HG03159 (cell line): ENCODE data around the gene SIPA1L3.

Source experiments
- ATAC-seq: cut with Tn5 transposase; IDR thresholded peaks from one replicate; pipeline ENCODE4 v1.9.1; 2021; ENCODE audit warnings: mild to moderate bottlenecking, moderate library complexity; ENCODE audit not compliant: unreplicated experiment

SIPA1L3 gene

DNA sequence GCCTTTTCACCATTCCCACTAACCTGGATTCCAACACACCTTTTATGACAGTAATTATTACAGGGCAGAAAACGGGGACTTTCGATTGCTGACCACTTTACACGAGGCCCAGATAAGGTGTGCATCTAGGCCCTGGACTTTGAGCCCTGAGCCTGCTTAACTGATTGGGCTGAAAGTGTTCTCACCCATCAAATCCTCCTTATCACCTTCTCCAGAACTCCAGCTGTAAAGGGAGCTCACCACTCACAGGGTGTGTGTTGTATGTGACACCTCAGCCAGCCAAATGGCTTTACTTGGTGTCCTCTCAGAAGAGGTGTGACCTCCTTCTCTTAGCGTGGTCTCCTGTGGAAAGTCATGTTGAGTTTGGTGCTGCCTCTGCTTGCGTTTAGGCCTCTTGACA is 36.5 kb downstream of the SIPA1L3 start:
- no peak for ATAC-seq

DNA sequence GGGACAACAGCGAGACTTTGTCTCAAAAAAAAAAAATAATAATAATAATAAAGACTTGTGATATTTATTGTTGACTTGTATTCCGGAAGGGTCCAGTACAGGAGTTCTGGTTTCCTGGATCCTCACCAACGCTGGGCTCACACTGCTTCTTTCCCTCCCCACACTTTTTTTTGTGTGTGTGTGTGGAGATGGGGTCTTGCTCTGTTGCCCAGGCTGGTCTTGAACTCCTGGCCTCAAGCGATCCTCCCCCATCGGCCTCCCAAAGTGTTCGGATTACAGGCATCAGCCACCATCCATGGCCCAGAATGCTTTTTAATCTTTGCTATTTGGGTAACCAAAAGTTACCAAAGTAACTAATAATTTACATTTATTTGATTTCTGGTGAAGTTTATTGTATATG is 39.1 kb downstream of the SIPA1L3 start:
- ATAC-seq = no peak

DNA sequence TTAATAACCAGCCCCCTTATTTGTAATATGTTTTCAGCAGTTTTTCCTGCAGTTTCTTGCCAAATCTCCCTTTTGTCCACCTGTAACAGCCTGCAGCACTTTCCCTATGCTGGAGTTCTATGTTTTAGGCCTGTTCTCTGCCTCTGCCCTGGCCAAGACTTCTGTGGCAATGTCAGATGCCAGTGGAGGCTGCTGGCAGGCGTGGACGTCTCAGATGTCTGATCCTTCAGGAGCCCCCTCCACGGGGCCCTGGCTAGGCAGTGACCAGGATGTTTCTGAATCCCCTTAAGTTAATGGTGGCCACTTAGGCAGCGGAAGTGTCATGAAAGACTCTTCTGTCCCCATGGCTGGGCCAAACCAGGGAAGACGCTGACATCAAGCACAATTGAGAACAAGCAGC is 40.8 kb downstream of the SIPA1L3 start:
- ATAC-seq = no peak

DNA sequence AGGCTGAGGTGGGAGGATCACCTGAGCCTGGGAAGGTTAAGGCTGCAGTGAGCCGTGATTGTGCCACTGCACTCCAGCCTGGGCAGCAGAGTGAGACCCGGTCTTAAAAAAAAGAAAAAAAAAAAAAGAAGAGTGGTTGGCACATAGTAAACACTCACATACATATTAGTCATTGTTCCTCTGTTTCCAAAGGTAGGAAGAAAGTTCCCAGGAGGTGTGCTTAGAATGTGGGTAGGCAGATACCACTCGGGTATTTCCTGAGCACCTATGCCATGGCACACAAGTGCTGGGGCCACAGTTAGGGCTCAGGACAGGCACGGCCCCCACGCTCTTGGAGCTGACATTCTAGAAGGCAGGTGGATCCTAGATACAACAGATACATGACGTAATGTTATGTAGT is 41.4 kb downstream of the SIPA1L3 start:
- ATAC-seq = no peak

DNA sequence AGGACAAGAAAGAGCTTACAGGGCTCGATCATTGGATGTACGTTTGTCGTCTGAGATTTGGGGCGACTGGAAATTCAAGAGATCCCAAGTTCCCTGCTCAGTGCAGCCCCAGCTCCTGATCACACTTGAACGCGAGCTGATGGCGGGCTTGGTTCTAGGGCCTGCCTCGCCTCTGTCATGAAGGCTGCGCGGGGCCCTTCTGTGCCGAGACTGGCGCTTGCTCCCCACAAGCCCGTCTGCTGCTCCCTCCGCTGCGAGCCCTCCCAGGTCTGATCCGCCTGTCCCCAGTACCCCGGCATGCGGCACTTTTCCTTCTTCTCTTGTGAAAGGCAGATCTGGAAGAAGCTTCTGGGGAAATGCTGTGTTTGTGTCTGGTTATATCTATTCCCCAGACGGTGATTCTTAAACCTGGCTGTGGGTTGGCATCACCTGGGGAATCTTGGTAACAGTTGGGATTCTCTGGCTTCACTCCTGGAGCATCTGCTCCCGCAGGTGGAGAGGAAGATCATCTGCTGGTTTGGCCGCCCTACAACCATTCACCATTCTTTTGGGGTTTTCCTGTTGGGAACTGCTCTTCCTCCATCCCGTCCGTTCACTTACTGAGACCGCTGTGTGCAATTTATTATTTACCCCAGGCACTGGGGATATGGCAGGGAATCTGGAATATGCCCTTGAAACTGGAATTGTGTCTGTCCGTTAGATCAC is 43.6 kb downstream of the SIPA1L3 start:
- no peak for ATAC-seq

DNA sequence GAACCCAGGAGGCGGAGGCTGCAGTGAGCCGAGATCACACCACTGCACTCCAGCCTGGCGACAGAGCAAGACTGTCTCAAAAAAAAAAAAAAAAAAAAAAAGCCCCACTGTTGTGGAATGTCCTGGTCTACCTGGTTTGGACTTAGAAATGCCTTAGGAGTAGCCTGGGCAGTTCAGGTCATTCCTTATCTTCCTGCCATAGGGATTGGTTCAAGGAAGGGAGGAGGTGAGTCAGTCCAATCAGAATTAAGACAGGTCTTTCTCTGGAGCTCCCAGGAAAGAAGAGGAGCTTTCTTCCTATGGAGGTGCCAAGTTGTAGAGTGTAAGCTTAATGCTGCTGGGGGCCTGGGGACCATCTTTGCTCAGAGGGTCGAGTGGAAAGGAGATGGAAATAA is 44.8 kb downstream of the SIPA1L3 start:
- ATAC-seq = no peak

DNA sequence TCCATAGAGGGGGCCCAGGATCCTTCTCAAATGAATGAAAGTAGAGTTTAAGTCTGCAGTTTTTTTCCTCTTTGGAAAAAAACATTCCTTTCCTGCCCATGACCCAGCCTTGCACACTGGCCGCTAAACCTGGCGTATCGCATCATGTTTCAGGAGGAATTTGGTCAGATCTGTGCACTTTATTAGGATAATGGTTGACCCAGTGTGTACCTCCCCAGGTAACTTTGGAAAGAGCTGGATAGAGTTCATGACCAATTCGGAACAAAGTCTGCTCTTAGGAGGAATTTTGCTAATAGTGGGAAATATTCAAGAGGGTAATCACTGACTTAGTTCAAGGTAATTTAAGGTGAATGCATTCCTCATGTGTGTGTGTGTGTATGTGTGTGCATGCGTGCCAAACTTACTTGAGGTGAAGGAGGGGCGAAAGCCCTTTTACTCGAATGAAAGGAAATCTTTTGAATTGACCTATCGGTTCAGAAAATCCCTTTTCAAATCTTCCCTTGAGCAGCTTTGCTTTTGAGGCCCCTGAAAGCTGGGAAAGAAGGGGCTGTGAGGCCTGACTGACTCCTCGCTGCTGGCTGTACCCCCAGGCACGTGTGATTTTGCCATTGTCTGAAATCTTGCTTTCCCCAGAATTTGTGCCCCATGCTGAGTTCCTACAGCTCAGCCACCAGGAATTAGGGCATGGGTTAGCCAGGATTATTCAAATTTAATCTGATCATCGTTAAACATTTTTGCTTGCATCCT is 46.3 kb downstream of the SIPA1L3 start:
- ATAC-seq = no peak

DNA sequence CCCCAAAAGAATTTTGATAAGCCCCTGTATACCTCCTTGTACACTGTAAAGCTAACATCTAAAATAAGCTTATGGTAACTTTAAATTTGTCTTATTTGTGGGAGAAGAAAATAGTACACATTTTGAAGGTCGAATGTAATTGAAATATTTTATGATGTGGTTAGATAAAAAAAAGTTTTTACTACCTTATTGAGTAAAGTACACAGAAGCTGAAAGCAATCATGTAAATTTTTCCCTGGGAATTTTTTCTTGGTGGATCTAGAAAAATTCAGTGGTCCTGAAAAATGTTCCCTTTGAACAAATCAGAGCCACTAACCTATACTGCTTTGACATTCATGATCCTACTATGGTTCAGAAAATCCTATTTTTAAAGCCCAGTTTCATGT is 46.9 kb downstream of the SIPA1L3 start:
- ATAC-seq = no peak

DNA sequence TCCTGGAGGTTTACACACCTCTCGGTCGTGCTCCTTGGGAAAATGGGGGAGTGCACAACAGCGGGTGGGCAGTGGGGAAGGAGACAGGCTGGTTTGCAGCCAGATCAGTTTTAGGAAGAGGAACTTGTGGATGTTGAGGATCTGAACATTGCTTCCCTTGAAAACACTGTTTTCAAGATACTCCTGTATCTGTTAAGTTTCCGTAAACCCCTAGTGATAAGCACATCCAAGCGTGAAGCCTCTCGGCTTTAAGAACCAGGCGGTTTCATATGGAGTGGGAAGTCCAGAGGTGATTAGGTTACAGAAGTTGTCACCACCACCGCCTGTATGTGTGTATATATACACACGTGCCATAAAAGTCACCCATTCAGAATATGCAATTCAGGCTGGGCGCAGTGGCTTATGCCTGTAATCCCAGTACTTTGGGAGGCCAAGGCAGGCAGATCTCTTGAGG is 47.4 kb downstream of the SIPA1L3 start:
- no peak for ATAC-seq

DNA sequence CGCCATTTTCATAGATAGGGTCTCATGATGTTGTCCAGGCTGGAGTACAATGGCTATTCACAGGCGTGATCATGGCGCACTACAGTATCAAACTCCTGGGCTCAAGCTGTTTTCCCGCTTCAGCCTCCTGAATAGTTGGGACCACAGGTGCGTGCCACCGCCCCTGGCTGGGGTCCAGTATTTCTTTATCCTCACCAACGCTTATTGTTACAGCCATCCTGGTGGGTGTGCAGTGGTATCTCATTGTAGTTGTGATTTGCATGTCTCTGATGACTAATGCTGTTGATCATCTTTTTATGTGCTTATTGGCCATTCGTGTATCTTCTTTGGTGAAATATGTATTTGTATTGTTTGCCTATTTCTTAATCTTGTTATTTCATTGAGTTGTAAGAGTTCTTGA is 49.0 kb downstream of the SIPA1L3 start:
- ATAC-seq = no peak

DNA sequence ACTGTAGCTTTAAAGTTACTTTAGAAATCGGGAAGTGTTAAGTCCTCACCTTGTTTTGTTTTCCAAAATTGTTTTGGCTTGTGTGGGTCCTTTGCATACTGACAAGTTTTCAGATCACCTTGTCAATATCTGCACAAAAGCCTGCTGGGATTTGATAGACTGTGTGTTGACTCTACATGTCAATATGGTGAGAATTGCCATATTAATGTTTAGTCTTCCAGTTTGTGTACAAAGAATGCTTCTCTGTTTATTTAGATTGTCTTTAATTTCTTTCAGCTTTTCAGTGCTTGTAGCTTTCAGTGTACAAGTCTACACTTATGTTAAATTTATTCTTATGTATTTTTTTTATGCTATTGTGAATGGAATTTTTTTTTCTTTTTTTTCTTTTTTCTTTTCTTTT is 50.2 kb downstream of the SIPA1L3 start:
- no peak for ATAC-seq

DNA sequence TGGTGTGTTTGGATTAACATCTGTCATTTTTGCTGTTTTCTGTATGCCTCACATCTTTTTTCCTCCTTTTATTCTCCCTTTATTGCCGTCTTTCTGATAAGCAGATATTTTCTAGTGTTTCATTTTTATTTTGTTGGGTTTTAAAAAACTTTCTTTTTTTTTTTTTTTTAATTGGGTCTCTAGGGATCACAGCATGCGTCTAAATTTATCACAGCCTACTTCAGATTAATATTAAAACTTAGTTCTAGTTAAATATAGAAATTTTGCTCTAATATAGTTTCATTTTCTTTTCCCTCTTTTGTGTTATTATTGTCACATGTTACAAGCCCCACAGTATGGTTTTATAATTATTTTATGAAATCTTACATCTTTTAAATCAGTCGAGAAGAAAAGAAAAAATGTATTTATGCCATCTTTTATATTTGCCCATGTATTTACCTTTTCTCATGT is 52.7 kb downstream of the SIPA1L3 start:
- ATAC-seq = no peak

DNA sequence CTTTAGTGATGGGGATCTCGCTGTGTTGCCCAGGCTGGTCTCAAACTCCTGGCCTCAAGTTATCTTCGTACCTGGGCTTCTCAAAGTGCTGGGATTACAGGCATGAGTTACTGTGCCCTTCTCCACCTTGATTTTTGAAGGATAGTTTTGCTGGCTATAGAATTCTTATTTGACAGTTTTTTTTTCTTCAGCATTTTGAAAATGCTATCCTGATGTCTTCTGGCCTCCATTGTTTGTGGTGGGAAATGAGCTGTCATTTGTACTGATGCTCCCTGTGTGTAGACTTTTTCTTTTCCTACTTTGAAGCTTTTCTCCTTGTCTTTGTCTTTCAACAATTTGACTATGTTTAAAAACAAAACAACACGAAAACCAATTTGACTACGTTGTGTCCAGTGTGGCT is 54.2 kb downstream of the SIPA1L3 start:
- no peak for ATAC-seq

DNA sequence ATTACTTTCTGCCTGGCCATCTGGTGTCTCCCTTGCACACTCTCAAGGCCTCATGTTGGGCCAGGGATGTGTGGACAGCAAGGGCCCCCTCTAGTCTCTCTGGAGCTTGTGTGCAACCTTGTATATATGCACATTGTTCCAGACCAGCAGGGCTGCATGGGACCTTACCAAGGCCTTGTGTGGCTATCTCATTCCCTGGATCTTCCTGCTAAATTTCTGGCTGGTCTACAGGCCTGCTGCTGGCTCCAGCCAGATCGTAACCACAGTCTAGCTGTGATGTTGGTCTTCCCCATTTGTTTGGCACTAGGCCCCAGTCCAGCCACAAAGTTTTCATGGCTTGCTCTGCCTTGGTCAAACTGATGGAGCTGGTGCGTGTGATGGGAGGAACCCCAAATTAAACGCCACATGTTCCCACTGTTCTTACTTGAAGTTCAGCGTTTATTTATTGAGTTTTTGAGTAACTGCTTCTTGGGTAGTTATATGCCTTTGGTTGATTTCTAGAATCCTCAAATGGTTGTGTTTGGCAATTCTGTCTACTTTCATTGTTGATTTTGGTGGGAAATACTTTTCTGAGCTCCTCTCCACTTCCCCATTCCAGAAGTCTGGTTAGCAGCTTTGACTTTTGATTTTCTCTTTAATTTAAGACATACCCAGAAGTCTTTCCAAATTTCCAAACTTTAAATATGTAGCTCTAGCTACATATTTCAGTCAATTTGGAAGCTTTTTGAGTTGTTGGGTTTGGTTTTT is 56.4 kb downstream of the SIPA1L3 start:
- no peak for ATAC-seq

DNA sequence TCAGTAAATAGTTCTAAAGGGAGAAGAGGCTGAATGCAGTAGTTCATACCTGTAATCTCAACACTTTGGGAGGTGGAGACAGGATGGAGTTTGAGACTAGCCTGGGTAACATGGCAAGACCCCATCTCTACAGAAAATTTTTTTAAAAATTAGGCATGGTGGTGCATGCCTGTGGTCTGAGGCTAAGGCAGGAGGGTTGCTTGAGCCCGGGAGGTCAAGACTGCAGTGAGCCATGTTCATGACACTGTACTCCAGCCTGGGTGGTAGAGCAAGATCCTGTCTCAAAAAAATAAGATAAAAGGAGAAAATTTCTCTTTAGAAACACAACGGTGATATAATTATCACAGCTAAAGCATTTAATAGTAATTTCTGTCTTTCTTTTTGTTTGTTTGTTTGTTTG is 57.1 kb downstream of the SIPA1L3 start:
- ATAC-seq = no peak

DNA sequence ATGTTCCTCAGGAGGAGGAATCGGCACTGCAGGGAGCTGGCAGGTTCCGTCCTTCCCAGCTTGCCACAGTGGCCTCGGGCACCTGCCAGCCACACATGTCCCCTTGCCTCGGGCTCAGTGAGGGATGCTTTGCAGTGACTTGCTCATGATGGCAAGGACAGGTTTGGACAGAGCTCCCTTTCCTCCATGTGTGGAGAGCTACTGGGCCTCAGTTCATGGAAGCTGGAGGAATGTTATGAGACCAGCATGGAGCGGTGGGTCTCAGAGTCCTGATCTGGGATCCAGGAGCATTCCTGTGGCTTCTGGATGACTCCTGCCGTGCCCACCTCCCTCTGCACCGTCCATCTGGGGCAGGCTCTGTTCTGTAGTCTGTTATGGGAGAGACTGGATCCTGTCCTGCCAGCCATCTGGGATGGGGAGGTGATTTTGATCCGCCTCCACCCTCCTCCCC is 59.2 kb downstream of the SIPA1L3 start:
- no peak for ATAC-seq

DNA sequence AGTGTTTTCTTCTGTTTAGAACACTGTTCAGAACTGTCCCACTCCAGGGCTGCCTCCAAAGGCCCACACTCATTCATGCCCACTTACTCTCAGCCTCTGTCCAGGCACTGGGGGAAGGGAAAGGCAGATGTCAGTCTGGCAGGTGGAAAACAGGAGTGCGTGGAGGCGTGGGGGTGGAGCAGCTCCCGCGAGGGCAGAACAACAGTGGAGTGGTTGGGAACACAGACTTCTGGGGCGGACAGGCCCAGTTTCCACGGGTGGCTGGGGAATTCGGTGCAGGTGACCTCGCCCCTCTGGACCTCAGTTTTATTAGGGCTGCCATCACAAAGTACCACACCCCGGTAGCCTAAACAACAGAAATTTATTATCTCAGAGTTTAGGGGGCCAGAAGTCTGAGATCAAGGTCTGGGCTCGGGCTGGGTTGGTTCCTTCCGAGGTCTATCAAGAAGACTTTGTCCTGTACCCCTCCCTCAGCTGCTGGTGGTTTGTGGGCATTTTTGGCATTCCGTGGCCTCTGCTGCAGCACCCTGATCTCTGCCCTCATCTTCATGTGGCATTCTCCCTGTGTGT is 59.7 kb downstream of the SIPA1L3 start:
- no peak for ATAC-seq

DNA sequence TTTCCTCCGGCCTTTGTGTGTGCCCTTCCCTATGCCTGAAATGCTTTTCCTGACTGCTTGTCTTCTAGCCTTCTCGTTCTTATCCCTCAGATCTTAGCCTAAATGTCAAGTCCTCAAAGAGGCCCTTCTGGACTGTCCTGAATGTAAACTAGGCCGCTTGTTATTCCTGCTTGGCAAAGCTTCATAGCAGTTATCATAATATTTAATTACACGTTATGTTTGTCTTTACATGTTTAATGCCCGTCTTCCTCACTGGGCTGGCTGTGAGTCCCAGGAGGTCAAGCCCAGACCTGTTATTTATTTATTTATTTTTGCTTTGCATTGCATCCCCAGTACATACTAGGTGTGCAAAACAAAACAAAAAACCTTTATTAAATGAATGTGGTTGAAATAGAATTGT is 62.7 kb downstream of the SIPA1L3 start:
- no peak for ATAC-seq

DNA sequence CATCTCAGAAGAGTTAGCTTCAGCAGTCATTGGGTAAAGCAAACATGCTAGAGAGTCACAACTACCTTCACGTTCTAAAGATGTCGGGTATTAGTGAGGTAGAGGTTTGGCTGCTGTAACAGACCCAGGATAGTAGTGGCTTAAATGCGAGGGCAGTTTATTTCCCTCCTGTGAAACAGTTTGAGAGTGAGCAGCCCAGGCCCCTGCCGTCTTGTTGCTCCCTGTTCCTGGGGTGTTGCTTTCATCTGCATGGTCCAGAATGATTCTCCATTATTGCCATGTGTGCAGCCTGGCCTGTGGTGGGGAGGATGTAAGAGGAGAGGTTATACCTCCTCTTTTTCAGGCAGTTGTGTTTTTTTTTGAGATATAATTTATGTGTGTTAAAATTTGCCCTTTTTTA is 63.7 kb downstream of the SIPA1L3 start:
- no peak for ATAC-seq

DNA sequence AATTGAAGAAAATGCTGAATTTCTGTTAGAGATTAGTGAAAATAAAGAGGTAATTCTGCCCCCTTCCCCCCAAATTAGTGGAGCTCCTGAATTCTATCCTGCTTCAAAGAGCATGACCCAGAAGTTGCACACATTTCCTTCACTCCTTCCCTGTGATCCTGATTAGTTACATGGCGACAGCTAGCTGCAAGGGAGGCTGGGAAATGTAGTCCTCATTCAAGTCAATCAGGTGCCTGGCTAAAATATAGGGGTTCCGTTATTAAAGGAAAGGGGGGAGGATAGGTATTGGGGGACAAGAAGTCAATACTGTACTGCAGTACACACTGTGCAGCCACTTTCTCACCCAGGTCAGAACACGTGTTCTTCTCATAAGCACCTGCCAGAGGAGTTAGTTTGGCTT is 65.8 kb downstream of the SIPA1L3 start:
- ATAC-seq = no peak

DNA sequence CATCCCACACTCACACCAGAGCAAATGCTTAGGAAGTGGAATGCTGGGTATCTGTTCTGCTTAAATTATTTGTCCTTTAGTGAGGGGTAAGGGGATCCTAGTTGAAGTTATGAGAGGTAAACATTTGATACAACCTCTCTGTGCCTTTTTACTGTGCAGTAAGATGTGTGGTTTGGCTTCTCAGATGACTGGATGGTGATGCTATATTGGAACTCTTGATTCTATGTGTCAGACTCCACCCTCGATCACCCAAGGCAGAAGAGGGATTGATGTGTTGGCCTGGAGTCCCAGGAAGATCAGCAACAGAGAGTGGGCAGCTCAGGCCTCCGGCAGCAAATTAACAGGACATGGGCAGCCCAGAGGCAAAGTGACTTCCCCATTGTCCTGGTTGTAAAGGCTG is 66.7 kb downstream of the SIPA1L3 start:
- ATAC-seq = no peak
